Lung (tissue), 12 donors: ENCODE results near the gene PUSL1. TPM values are rescaled to one million over a fixed set of nuclear protein-coding genes. Genes with fewer than 3 reads are reported as not detected.

ENCODE experiments used
- ATAC-seq: fragments of 200-7000 bp; cut with Tn5 transposase; one replicate; pipeline ENCODE4 v1.9.1; 2020; ENCODE audit warnings: moderate number of reproducible peaks; ENCODE audit not compliant: insufficient read depth, low FRiP score
- DNase-seq, 3 donors: peaks; one replicate each; pipeline ENCODE4 v3.0.0-alpha.2; 2013 to 2017
- H3K27ac ChIP-seq, 2 donors: one replicate each; pipeline ENCODE4 v1.5.1; 2013; ENCODE audit warnings: mild to moderate bottlenecking in 2 of 2, moderate library complexity in 2 of 2, control low read depth in 1 of 2, inconsistent platforms in 1 of 2, low read depth in 1 of 2, low read length in 1 of 2
- H3K27me3 ChIP-seq, 3 donors: one replicate each; pipeline ENCODE4 v1.5.1; 2013; ENCODE audit warnings: low read length in 2 of 3; ENCODE audit not compliant: control insufficient read depth in 3 of 3, insufficient read depth in 3 of 3
- H3K36me3 ChIP-seq, 4 donors: one replicate each; pipeline ENCODE4 v1.5.1; 2013; ENCODE audit warnings: low read length in 4 of 4, mild to moderate bottlenecking in 1 of 4, moderate library complexity in 1 of 4; ENCODE audit not compliant: control insufficient read depth in 4 of 4, insufficient read depth in 4 of 4
- H3K4me1 ChIP-seq, 5 donors: one replicate each; pipeline ENCODE4 v1.5.1; 2013; ENCODE audit warnings: low read length in 5 of 5, mild to moderate bottlenecking in 2 of 5, moderate library complexity in 1 of 5; ENCODE audit not compliant: control insufficient read depth in 5 of 5, insufficient read depth in 5 of 5
- H3K4me3 ChIP-seq: one replicate; pipeline ENCODE4 v1.5.1; 2013; ENCODE audit warnings: mild to moderate bottlenecking, control low read depth, moderate library complexity
- H3K9ac ChIP-seq, 2 donors: one replicate each; pipeline ENCODE4 v1.5.1; 2013; ENCODE audit warnings: low read length in 2 of 2, control low read depth in 1 of 2; ENCODE audit not compliant: insufficient read depth in 1 of 2
- H3K9me3 ChIP-seq, 4 donors: one replicate each; pipeline ENCODE4 v1.5.1; 2013; ENCODE audit warnings: low read length in 3 of 4, mild to moderate bottlenecking in 1 of 4, moderate library complexity in 1 of 4; ENCODE audit not compliant: control insufficient read depth in 4 of 4, insufficient read depth in 3 of 4
- CTCF ChIP-seq: IDR thresholded peaks from 2 replicates; pipeline ENCODE4 v1.5.1; 2012; ENCODE audit warnings: mild to moderate bottlenecking; ENCODE audit errors: control extremely low read depth, extremely low read depth
- WGBS, 2 donors: extraction: QIAGEN DNeasy Blood & Tissue Kit; methylation state at CpG; one replicate each; pipeline ENCODE4 v1.1.7; 2013; 5-methylcytosine and 5-hydroxymethylcytosine counted together
- polyA plus RNA-seq, 2 donors: library from polyadenylated mRNA; stranded (reverse); fragments of 200-250 nt; gene quantifications; one replicate each; pipeline ENCODE4 v1.2.1, GENCODE V29; 2013
- total RNA-seq, 2 donors: library from RNA; depleted of rRNA in 1 of 2; stranded (reverse); fragments of >200 nt in 1 of 2; gene quantifications; one replicate each; pipeline ENCODE4 v1.2.1, GENCODE V29; 2014 to 2021
- donor health status: control.
- donor health status: control.
- donor health status: Bipolar disorder and iron deficiency.
- donor health status: healthy.
- donor health status: DM: yes; HTN: yes; CAD: no.

PUSL1 gene
- total and polyA plus RNA-seq, 4 donors, result 11.3 to 23.7 (median 18.6) TPM

- peaks cover 0 to 31% (median 16%) of the 10 kb centered on the region in 5 donors for H3K4me1 ChIP-seq
- ATAC-seq (no peak), DNase-seq (peak; percentile 50 to 72 (median 54))
- H3K36me3 ChIP-seq, result peaks cover 0 to 14% (median 5%) of the 10 kb centered on the region in 4 donors
- TF ChIP-seq CTCF, result no peak
- H3K4me3 ChIP-seq, result no peak overlapping the region
- H3K27ac ChIP-seq, result peak overlapping the region in 1 of 2 donors; percentile 2
- H3K27me3 ChIP-seq, result no peaks in the 10 kb centered on the region
- whole genome bisulfite sequencing, 2 donors, result 64 to 74% methylated on average over 28 to 29 of the region's 29 CpGs
- H3K9ac ChIP-seq, result no peak overlapping the region
- peaks cover 0 to 2% (median 0%) of the 10 kb centered on the region in 4 donors for H3K9me3 ChIP-seq
Observed at GRCh38 chr1:1351511-1352427, 43.4 kb downstream of the PUSL1 start.

DNA sequence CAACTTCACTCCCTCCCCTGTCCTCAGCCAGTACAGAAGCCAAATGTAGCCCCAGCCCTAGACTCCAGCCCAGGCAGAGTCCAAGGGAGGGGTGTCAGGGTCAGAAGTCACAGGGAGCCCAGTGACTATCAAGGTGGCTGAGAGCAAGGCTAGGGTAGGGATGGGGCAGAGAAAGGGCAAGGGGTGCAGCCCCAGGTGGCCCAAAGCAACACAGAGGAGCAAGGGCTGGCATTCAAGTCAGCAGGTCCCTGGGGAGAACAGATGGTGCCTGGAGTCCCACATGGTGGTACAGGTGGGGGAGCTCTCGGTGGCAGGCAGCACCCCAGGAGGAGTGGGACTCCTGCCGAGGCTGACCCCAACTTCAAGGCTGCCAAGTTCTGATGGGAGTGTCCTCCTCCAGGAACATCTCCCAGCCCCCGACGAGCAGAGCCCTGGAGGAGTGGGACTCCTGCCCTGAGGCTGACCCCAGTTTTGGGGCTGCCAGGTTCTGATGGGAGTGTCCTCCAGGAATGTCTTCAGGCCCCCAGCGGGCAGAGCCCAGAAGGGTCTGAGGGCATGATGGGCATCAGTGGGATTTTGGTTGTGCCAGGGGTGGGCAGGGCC lies 44.5 kb downstream of the PUSL1 start:
- peaks cover 0 to 26% (median 7%) of the 10 kb centered on the region in 5 donors for H3K4me1 ChIP-seq
- H3K27ac ChIP-seq, result no peak overlapping the region
- no peak for TF ChIP-seq CTCF

DNA sequence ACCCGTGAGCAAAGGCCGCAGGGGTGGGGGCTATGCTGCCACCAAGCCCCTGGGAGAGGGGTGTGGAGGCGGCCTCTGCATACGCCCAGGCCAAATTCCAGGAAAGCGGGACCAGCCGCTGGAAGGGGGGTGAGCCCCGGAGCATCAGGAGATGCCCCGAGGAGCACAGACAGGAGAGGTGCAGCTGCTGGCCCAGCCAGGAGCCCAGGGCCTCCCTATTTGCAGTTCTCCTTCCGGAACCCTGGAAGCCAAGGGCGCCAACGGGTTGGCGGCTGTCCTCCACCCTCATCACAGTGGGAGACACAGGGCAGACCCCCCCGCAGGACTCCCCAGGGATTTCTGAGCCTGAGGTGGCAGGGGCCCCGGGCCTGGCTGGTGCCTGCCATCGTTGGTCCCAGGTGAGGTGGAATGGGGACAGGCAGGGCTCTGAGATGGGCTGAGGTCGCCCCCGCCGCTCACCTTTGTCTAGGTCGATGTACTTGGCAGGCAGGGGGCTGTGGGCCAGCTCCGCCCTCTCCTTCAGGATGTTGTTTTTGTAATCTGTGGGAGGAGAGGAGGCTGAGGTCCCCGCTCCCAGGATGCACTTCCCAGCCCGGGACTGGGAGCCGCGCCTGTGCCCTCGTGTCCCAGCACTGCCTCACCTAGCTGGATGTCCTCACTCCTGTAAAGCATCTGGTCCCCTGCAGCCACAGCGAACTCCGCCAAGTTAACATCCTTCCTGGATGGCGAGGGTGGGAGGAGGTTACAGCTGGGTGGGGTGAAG lies 45.2 kb downstream of the PUSL1 start:
- DNase-seq (no peak), ATAC-seq (no peak)
- peaks cover 0 to 2% (median 0%) of the 10 kb centered on the region in 4 donors for H3K9me3 ChIP-seq
- H3K4me3 ChIP-seq, result no peak overlapping the region
- TF ChIP-seq CTCF, result no peak
- peaks cover 0 to 14% (median 5%) of the 10 kb centered on the region in 4 donors for H3K36me3 ChIP-seq
- H3K9ac ChIP-seq, result no peak overlapping the region
- 36 to 38% methylated on average over 26 to 28 of the region's 28 CpGs for WGBS, 2 donors
- H3K4me1 ChIP-seq, result peaks cover 0 to 21% (median 6%) of the 10 kb centered on the region in 5 donors
- H3K27me3 ChIP-seq, result no peaks in the 10 kb centered on the region
- H3K27ac ChIP-seq, result no peak overlapping the region

More for the DNA sequence above, 44.5 kb downstream of the PUSL1 start:
- Histone ChIP-seq H3K4me3 (no peak overlapping the region), H3K27me3 (no peaks in the 10 kb centered on the region), H3K36me3 (peaks cover 0 to 14% (median 5%) of the 10 kb centered on the region in 4 donors), H3K9me3 (peaks cover 0 to 2% (median 0%) of the 10 kb centered on the region in 4 donors), H3K9ac (no peak overlapping the region)
- no peak for ATAC-seq
- DNase-seq, result no peak
- WGBS, 2 donors, result 24 to 31% methylated on average over 5 of the region's 5 CpGs
